T-helper 1 cell treated with Interleukin-12 subunit alpha and Interleukin-12 subunit beta and Interleukin-4 antibody, amounts not matched to agents 30 ng/mL and 1 ng/mL, for 36 hours (primary cell): ENCODE measurements around the gene ZNRF1. TPM values are rescaled to one million over a fixed set of nuclear protein-coding genes. Genes with fewer than 3 reads are reported as not detected.

Source experiments
- intact Hi-C: fragments of 100-400 bp; cut with micrococcal nuclease; formaldehyde crosslinking; loops from one replicate; pipeline ENCODE4 v1.15.1; 2024
- total RNA-seq: library from RNA; stranded (reverse); gene quantifications from 2 replicates; pipeline ENCODE4 v1.2.3, GENCODE V29; 2022

The ZNRF1 gene
- total RNA-seq, 1 donor from 2014 or later = 49.0 TPM

- intact Hi-C loops = loop anchor here (5.0 kb wide), 1 partner anchor 33 kb away; no protein-coding TSS in a partner anchor
These were observed 96.4 kb downstream of the ZNRF1 start for GRCh38 chr16:75095204-75095621.

GRCh38 chr16:75096656-75097055, 97.8 kb downstream of the ZNRF1 start:
- intact Hi-C loops = loop anchor here (5.0 kb wide), 1 partner anchor 34 kb away; no protein-coding TSS in a partner anchor

- intact Hi-C loops = loop anchor here (5.0 kb wide), 1 partner anchor 35 kb away; no protein-coding TSS in a partner anchor
These were observed 98.5 kb downstream of the ZNRF1 start for GRCh38 chr16:75097191-75097761.

GRCh38 chr16:75097941-75098901, 99.4 kb downstream of the ZNRF1 start:
- intact Hi-C loops = loop anchor here (1.0 to 5.0 kb wide), 3 partner anchors 23 to 100 kb away; no protein-coding TSS in a partner anchor

GRCh38 chr16:75099075-75099667, 100.3 kb downstream of the ZNRF1 start:
- intact Hi-C loops = loop anchor here (1.0 to 5.0 kb wide), 3 partner anchors 12 to 87 kb away; no protein-coding TSS in a partner anchor

GRCh38 chr16:75099738-75100602, 101.1 kb downstream of the ZNRF1 start:
- intact Hi-C loops = loop anchor here (1.0 to 5.0 kb wide), 3 partner anchors 11 to 88 kb away; no protein-coding TSS in a partner anchor

GRCh38 chr16:75100603-75100990, 101.8 kb downstream of the ZNRF1 start:
- intact Hi-C loops = no loop called here

- intact Hi-C loops = no loop called here
These were observed 102.8 kb downstream of the ZNRF1 start for GRCh38 chr16:75101635-75102034.

- intact Hi-C loops = no loop called here
These were observed 103.8 kb downstream of the ZNRF1 start for GRCh38 chr16:75102595-75102994.

- intact Hi-C loops = no loop called here
These were observed 105.2 kb downstream of the ZNRF1 start for GRCh38 chr16:75103994-75104393.

- intact Hi-C loops = no loop called here
These were observed 106.0 kb downstream of the ZNRF1 start for GRCh38 chr16:75104836-75105235.

- intact Hi-C loops = no loop called here
These were observed 106.7 kb downstream of the ZNRF1 start for GRCh38 chr16:75105306-75106061.

GRCh38 chr16:75106351-75107274, 107.8 kb downstream of the ZNRF1 start:
- intact Hi-C loops = no loop called here

GRCh38 chr16:75107505-75107904, 108.7 kb downstream of the ZNRF1 start:
- intact Hi-C loops = no loop called here

GRCh38 chr16:75108792-75109731, 110.2 kb downstream of the ZNRF1 start:
- intact Hi-C loops = no loop called here

GRCh38 chr16:75109732-75110243, 111.0 kb downstream of the ZNRF1 start:
- intact Hi-C loops = loop anchor here (2.0 to 5.0 kb wide), 2 partner anchors 242 to 409 kb away; partner anchors contain the start of gene MLKL
